Calu3 (cell line): ENCODE measurements around the gene CCNL2. TPM values are rescaled to one million over a fixed set of nuclear protein-coding genes. Genes with fewer than 3 reads are reported as not detected.

ENCODE experiments used
- BruUV-seq: library from RNA; stranded (reverse); fragments of 400-500 nt; replicated peaks from 2 replicates; lab custom pipeline; 2021; lab: Mats Ljungman, UMichigan
- CTCF ChIA-PET: fragments of 300-600 bp; sonication (Branson Sonifier 250); formaldehyde crosslinking; loops from one replicate; lab custom pipeline; 2022; ENCODE audit warnings: antibody characterized with exemption; lab: Charles Lee
- DNase-seq: peaks from one replicate; pipeline ENCODE4 v3.0.0; 2022
- H3K27ac Mint-ChIP-seq: one replicate; pipeline ENCODE4 v1.8.0; 2022; ENCODE audit warnings: mixed read lengths; ENCODE audit not compliant: unreplicated experiment
- H3K27me3 Mint-ChIP-seq: one replicate; pipeline ENCODE4 v1.8.0; 2022; ENCODE audit warnings: mixed read lengths; ENCODE audit not compliant: unreplicated experiment
- H3K36me3 Mint-ChIP-seq: one replicate; pipeline ENCODE4 v1.8.0; 2022; ENCODE audit warnings: mild to moderate bottlenecking, moderate library complexity, mixed read lengths; ENCODE audit not compliant: insufficient read depth, unreplicated experiment
- H3K4me1 Mint-ChIP-seq: one replicate; pipeline ENCODE4 v1.8.0; 2022; ENCODE audit warnings: mild to moderate bottlenecking, low read depth, mixed read lengths; ENCODE audit not compliant: unreplicated experiment
- H3K4me3 Mint-ChIP-seq: one replicate; pipeline ENCODE4 v1.8.0; 2022; ENCODE audit warnings: mild to moderate bottlenecking, low read depth, moderate library complexity, mixed read lengths; ENCODE audit not compliant: unreplicated experiment
- H3K9me3 Mint-ChIP-seq: one replicate; pipeline ENCODE4 v1.8.0; 2022; ENCODE audit warnings: low read depth, mixed read lengths; ENCODE audit not compliant: unreplicated experiment
- CTCF ChIP-seq: fragments of 200-600 bp; IDR thresholded peaks from one replicate; pipeline ENCODE4 v1.8.0; 2022; ENCODE audit warnings: antibody characterized with exemption; ENCODE audit not compliant: unreplicated experiment
- intact Hi-C: fragments of 100-400 bp; cut with micrococcal nuclease; formaldehyde crosslinking; loops from one replicate; pipeline ENCODE4 v1.10.0; 2022; ENCODE audit not compliant: unreplicated experiment
- total RNA-seq: library from RNA; stranded (reverse); gene quantifications from 2 replicates; pipeline ENCODE4 v1.2.3, GENCODE V29; 2022

The CCNL2 gene
- total RNA-seq, 1 experiment from 2014 or later: 166 TPM

- Mint-ChIP-seq H3K27me3 (peaks cover 14% of the 10 kb centered on the region), H3K36me3 (peaks cover 12% of the 10 kb centered on the region), H3K9me3 (peaks cover 4% of the 10 kb centered on the region), H3K27ac (no peak overlapping the region), H3K4me1 (peaks cover 10% of the 10 kb centered on the region), H3K4me3 (no peak overlapping the region)
- no peak for TF ChIP-seq CTCF
- CTCF ChIA-PET: no interaction called here
- BruUV-seq: no TSS peak
- no peak for DNase-seq
- intact Hi-C loops: no loop called here
These were observed 41.2 kb downstream of the CCNL2 start for GRCh38 chr1:1357871-1358432.

- H3K27ac Mint-ChIP-seq: no peak overlapping the region
- CTCF ChIA-PET: no interaction called here
- H3K4me1 Mint-ChIP-seq: peaks cover 10% of the 10 kb centered on the region
- no peak overlapping the region for H3K4me3 Mint-ChIP-seq
- intact Hi-C loops: no loop called here
- H3K9me3 Mint-ChIP-seq: peaks cover 4% of the 10 kb centered on the region
- no peak for DNase-seq
- no peak for TF ChIP-seq CTCF
- peaks cover 23% of the 10 kb centered on the region for H3K36me3 Mint-ChIP-seq
- BruUV-seq: no TSS peak
- peaks cover 14% of the 10 kb centered on the region for H3K27me3 Mint-ChIP-seq
These were observed 42.2 kb downstream of the CCNL2 start for GRCh38 chr1:1356796-1357401.

GRCh38 chr1:1356166-1356795, 42.9 kb downstream of the CCNL2 start:
- Mint-ChIP-seq H3K36me3 (peaks cover 28% of the 10 kb centered on the region), H3K9me3 (peaks cover 4% of the 10 kb centered on the region), H3K4me1 (peaks cover 10% of the 10 kb centered on the region), H3K27ac (no peak overlapping the region), H3K4me3 (no peak overlapping the region), H3K27me3 (peaks cover 12% of the 10 kb centered on the region)
- TF ChIP-seq CTCF: no peak
- DNase-seq: no peak
- CTCF ChIA-PET: no interaction called here
- intact Hi-C loops: no loop called here
- no TSS peak for BruUV-seq

GRCh38 chr1:1355416-1355815, 43.7 kb downstream of the CCNL2 start:
- Mint-ChIP-seq H3K27me3 (peaks cover 3% of the 10 kb centered on the region), H3K27ac (no peak overlapping the region), H3K9me3 (no peaks in the 10 kb centered on the region), H3K4me1 (peaks cover 2% of the 10 kb centered on the region), H3K4me3 (no peak overlapping the region), H3K36me3 (peaks cover 23% of the 10 kb centered on the region)
- CTCF ChIA-PET: no interaction called here
- DNase-seq: no peak
- no TSS peak for BruUV-seq
- TF ChIP-seq CTCF: no peak
- intact Hi-C loops: no loop called here
